H1 (cell line): Measurements from ENCODE around the gene LRP5. TPM values are rescaled to one million over a fixed set of nuclear protein-coding genes. Genes with fewer than 3 reads are reported as not detected.

Source experiments
- CTCF ChIA-PET: fragments of 300-600 bp; sonication (Branson Sonifier 250); formaldehyde crosslinking; loops from one replicate; lab custom pipeline; 2021; ENCODE audit not compliant: partially characterized antibody; lab: Charles Lee
- POLR2A ChIA-PET: fragments of 300-600 bp; sonication (Branson Sonifier 250); formaldehyde crosslinking; loops from one replicate; lab custom pipeline; 2021; ENCODE audit warnings: inconsistent platforms; ENCODE audit not compliant: partially characterized antibody; lab: Charles Lee
- DNase-seq, 2 experiments: peaks; one replicate each; pipeline versions ENCODE4 v3.0.0 to v3.0.0-alpha.2; 2010 to 2022; ENCODE audit warnings: low spot score in 2 of 2, low read depth in 1 of 2, mixed read lengths in 1 of 2
- FAIRE-seq: peaks from 2 replicates; lab custom pipeline; 2011; peaks lifted over from hg19 to GRCh38; lab: Jason Lieb, UNC
- H2AFZ ChIP-seq: 2 replicates; pipeline ENCODE4 v1.8.1; 2012; ENCODE audit warnings: low read length, inconsistent platforms
- H2AK5ac ChIP-seq: 2 replicates; pipeline ENCODE4 v1.6.1; 2013; ENCODE audit warnings: low read depth, low read length
- H2BK120ac ChIP-seq: replicated peaks from 2 replicates; pipeline ENCODE3; 2013; ENCODE audit warnings: low read depth, low read length, inconsistent platforms
- H2BK12ac ChIP-seq: 2 replicates; pipeline ENCODE4 v1.6.1; 2013; ENCODE audit warnings: low read depth, low read length
- H2BK15ac ChIP-seq: 2 replicates; pipeline ENCODE4 v1.6.1; 2013; ENCODE audit warnings: low read length
- H2BK20ac ChIP-seq: 2 replicates; pipeline ENCODE4 v1.6.1; 2013; ENCODE audit warnings: low read length
- H2BK5ac ChIP-seq: 2 replicates; pipeline ENCODE4 v1.6.1; 2013; ENCODE audit warnings: low read depth, low read length
- H3K14ac ChIP-seq: 2 replicates; pipeline ENCODE4 v1.6.1; 2013; ENCODE audit warnings: inconsistent platforms; ENCODE audit not compliant: insufficient read length
- H3K18ac ChIP-seq: 2 replicates; pipeline ENCODE4 v1.6.1; 2013; ENCODE audit warnings: low read length; ENCODE audit errors: extremely low read depth
- H3K23ac ChIP-seq: 2 replicates; pipeline ENCODE4 v1.6.1; 2013; ENCODE audit warnings: inconsistent platforms; ENCODE audit not compliant: insufficient read length
- H3K23me2 ChIP-seq: 2 replicates; pipeline ENCODE4 v1.6.1; 2013; ENCODE audit warnings: low read depth, low read length
- H3K27ac ChIP-seq: 2 replicates; pipeline ENCODE4 v1.6.1; 2011; ENCODE audit warnings: low read depth, low read length, inconsistent platforms
- H3K27me3 ChIP-seq, 4 experiments: replicated peaks in 1 of 4; 1 replicate in 1 of 4; 2 replicates in 3 of 4; pipeline versions ENCODE4 v1.6.1 to v1.8.1; 2011 to 2013; ENCODE audit warnings: low read length in 3 of 4, mild to moderate bottlenecking in 3 of 4, inconsistent platforms in 2 of 4, mixed read lengths in 2 of 4, moderate library complexity in 1 of 4; ENCODE audit not compliant: control insufficient read depth in 3 of 4, insufficient read depth in 3 of 4; ENCODE audit errors: extremely low read depth in 1 of 4
- H3K36me3 ChIP-seq, 4 experiments: 2 replicates each; pipeline versions ENCODE4 v1.6.1 to v1.8.1; 2011 to 2013; ENCODE audit warnings: mild to moderate bottlenecking in 4 of 4, low read length in 3 of 4, moderate library complexity in 2 of 4, control low read depth in 1 of 4, inconsistent platforms in 1 of 4; ENCODE audit not compliant: insufficient read depth in 4 of 4, control insufficient read depth in 2 of 4
- H3K4ac ChIP-seq: replicated peaks from 2 replicates; pipeline ENCODE3; 2013; ENCODE audit warnings: low read length, low read depth, mixed read lengths, inconsistent platforms; ENCODE audit not compliant: insufficient read length
- H3K4me1 ChIP-seq, 4 experiments: replicated peaks in 1 of 4; 1 replicate in 1 of 4; 2 replicates in 3 of 4; pipeline versions ENCODE4 v1.6.1 to v1.8.1; 2011 to 2013; ENCODE audit warnings: low read length in 3 of 4, inconsistent platforms in 2 of 4, mixed read lengths in 1 of 4; ENCODE audit not compliant: insufficient read depth in 4 of 4, control insufficient read depth in 3 of 4
- H3K4me2 ChIP-seq, 2 experiments: 2 replicates each; pipeline versions ENCODE4 v1.6.1 to v1.8.1; 2011 to 2013; ENCODE audit warnings: low read depth in 2 of 2, low read length in 2 of 2, control low read depth in 1 of 2, inconsistent platforms in 1 of 2, mild to moderate bottlenecking in 1 of 2; ENCODE audit not compliant: insufficient read depth in 1 of 2
- H3K4me3 ChIP-seq, 4 experiments: fragments of 200-600, 300-600 bp in 1 of 4; sonication (generic), shearing (Covaris generic), sonication (Bioruptor Twin) in 1 of 4; 2 replicates each; pipeline versions ENCODE4 v1.5.1 to v1.8.1; 2011 to 2016; ENCODE audit warnings: low read length in 4 of 4, low read depth in 3 of 4, control low read depth in 2 of 4, inconsistent platforms in 2 of 4, mild to moderate bottlenecking in 2 of 4, mixed read lengths in 1 of 4, moderate library complexity in 1 of 4; ENCODE audit not compliant: insufficient read depth in 2 of 4; ENCODE audit errors: extremely low read depth in 1 of 4
- H3K56ac ChIP-seq: replicated peaks from 2 replicates; pipeline ENCODE3; 2013; ENCODE audit warnings: low read depth, mild to moderate bottlenecking, mixed read lengths, low read length, inconsistent platforms; ENCODE audit not compliant: insufficient read length
- H3K79me1 ChIP-seq: 2 replicates; pipeline ENCODE4 v1.6.1; 2013; ENCODE audit warnings: low read depth, low read length, control low read depth
- H3K79me2 ChIP-seq, 2 experiments: 2 replicates each; pipeline versions ENCODE4 v1.6.1 to v1.8.1; 2012 to 2013; ENCODE audit warnings: low read length in 2 of 2, mild to moderate bottlenecking in 2 of 2, inconsistent platforms in 1 of 2; ENCODE audit not compliant: insufficient read depth in 2 of 2, control insufficient read depth in 1 of 2
- H3K9ac ChIP-seq, 4 experiments: replicated peaks in 1 of 4; 1 replicate in 1 of 4; 2 replicates in 3 of 4; pipeline versions ENCODE4 v1.6.1 to v1.8.1; 2011 to 2013; ENCODE audit warnings: low read depth in 3 of 4, low read length in 3 of 4, control low read depth in 2 of 4, mild to moderate bottlenecking in 2 of 4, moderate library complexity in 2 of 4, inconsistent platforms in 1 of 4; ENCODE audit errors: extremely low read depth in 1 of 4
- H3K9me3 ChIP-seq, 2 experiments: 2 replicates each; pipeline versions ENCODE4 v1.6.1 to v1.8.1; 2012 to 2013; ENCODE audit warnings: mild to moderate bottlenecking in 2 of 2, moderate library complexity in 2 of 2, control low read depth in 1 of 2, inconsistent platforms in 1 of 2, low read depth in 1 of 2, low read length in 1 of 2, mixed read lengths in 1 of 2; ENCODE audit not compliant: insufficient read depth in 2 of 2
- H4K20me1 ChIP-seq, 2 experiments: replicated peaks in 1 of 2; 2 replicates each; pipeline versions ENCODE3 to v1.8.1; 2011 to 2013; ENCODE audit warnings: inconsistent platforms in 2 of 2, low read length in 2 of 2, mild to moderate bottlenecking in 1 of 2; ENCODE audit not compliant: insufficient read depth in 2 of 2, control insufficient read depth in 1 of 2
- H4K5ac ChIP-seq: 2 replicates; pipeline ENCODE4 v1.6.1; 2013; ENCODE audit warnings: low read length, low read depth, mixed read lengths, inconsistent platforms; ENCODE audit not compliant: insufficient read length
- H4K8ac ChIP-seq: 2 replicates; pipeline ENCODE4 v1.8.0; 2013; ENCODE audit warnings: mild to moderate bottlenecking, moderate library complexity, low read length, inconsistent platforms; ENCODE audit not compliant: insufficient read depth; ENCODE audit errors: extremely low read depth
- H4K91ac ChIP-seq: replicated peaks from 2 replicates; pipeline ENCODE3; 2013; ENCODE audit warnings: low read length, mixed read lengths, inconsistent platforms; ENCODE audit not compliant: insufficient read length
- ATF3 ChIP-seq: IDR thresholded peaks from 2 replicates; pipeline ENCODE4 v1.6.1; 2011; ENCODE audit warnings: low read depth, mild to moderate bottlenecking, low read length; ENCODE audit not compliant: insufficient read depth
- BRCA1 ChIP-seq: IDR thresholded peaks from 2 replicates; pipeline ENCODE4 v1.6.1; 2012; ENCODE audit warnings: low read depth, low read length, improper control_type of control experiment
- CHD2 ChIP-seq: IDR thresholded peaks from 2 replicates; pipeline ENCODE4 v1.6.1; 2012; ENCODE audit warnings: low read length, improper control_type of control experiment
- EZH2 ChIP-seq: fragments of 200-600 bp; sonication (generic); IDR thresholded peaks from 2 replicates; pipeline ENCODE4 v1.7.1; 2012; ENCODE audit warnings: low read depth, mild to moderate bottlenecking, moderate library complexity, low read length, inconsistent platforms; ENCODE audit not compliant: severe bottlenecking
- GTF2F1 ChIP-seq: IDR thresholded peaks from 2 replicates; pipeline ENCODE4 v1.6.1; 2012; ENCODE audit warnings: low read depth, low read length, improper control_type of control experiment, borderline replicate concordance
- RAD21 ChIP-seq, 2 experiments: IDR thresholded peaks in 1 of 2; conservative IDR thresholded peaks in 1 of 2; 2 replicates each; pipeline ENCODE4 v1.6.1; 2011; ENCODE audit warnings: low read depth in 2 of 2, low read length in 2 of 2, improper control_type of control experiment in 1 of 2, inconsistent platforms in 1 of 2, mild to moderate bottlenecking in 1 of 2, moderate library complexity in 1 of 2
- RBBP5 ChIP-seq: IDR thresholded peaks from 2 replicates; pipeline ENCODE4 v1.7.1; 2012; ENCODE audit warnings: low read depth, mild to moderate bottlenecking, inconsistent platforms, low read length, moderate library complexity, borderline replicate concordance
- RNF2 ChIP-seq: fragments of 200-900, 300-1000 bp; sonication (generic); IDR thresholded peaks from 2 replicates; pipeline ENCODE4 v1.7.1; 2016; ENCODE audit warnings: borderline replicate concordance, low read depth, mild to moderate bottlenecking, antibody characterized with exemption, low read length; ENCODE audit not compliant: poor library complexity, severe bottlenecking; ENCODE audit errors: missing control alignments
- SIRT6 ChIP-seq: IDR thresholded peaks from one replicate; pipeline ENCODE4 v1.7.1; 2012; ENCODE audit warnings: low read length, inconsistent platforms
- SUZ12 ChIP-seq: fragments of 200-600 bp; sonication (generic); IDR thresholded peaks from 2 replicates; pipeline ENCODE4 v1.6.1; 2012; ENCODE audit warnings: mild to moderate bottlenecking, inconsistent platforms, low read length, moderate library complexity, mixed read lengths
- TEAD4 ChIP-seq: IDR thresholded peaks from 2 replicates; pipeline ENCODE4 v1.6.1; 2012; ENCODE audit warnings: low read depth, low read length, inconsistent platforms, mixed read lengths
- YY1 ChIP-seq: IDR thresholded peaks from 2 replicates; pipeline ENCODE4 v1.6.1; 2011; ENCODE audit warnings: low read depth, mild to moderate bottlenecking, low read length
- WGBS, 2 experiments: shearing (Covaris generic) in 1 of 2; methylation state at CpG; one replicate each; pipeline versions ENCODE4 v1.1.6 to v1.1.7; 2013 to 2015; ENCODE audit warnings: low lambda C conversion rate in 2 of 2, mixed read lengths in 2 of 2, inconsistent platforms in 1 of 2, low coverage in 1 of 2, missing lambda C conversion rate in 1 of 2; ENCODE audit not compliant: insufficient replicate concordance in 2 of 2, insufficient coverage in 1 of 2, insufficient read length in 1 of 2; ENCODE audit errors: extremely low coverage in 1 of 2, missing lambda C conversion rate in 1 of 2; 5-methylcytosine and 5-hydroxymethylcytosine counted together
- polyA plus RNA-seq, 7 experiments: library from polyadenylated mRNA; depleted of rRNA in 3 of 7; stranded (reverse) in 5 of 7; unstranded in 2 of 7; fragments of >200 nt in 5 of 7; fragments of 200-250 nt in 2 of 7; gene quantifications; 1 replicate in 5 of 7; 2 replicates in 1 of 7; 4 replicates in 1 of 7; pipeline versions ENCODE4 v1.2.1 to v1.2.3, GENCODE V29; 2011 to 2013; ENCODE audit warnings: missing spikeins in 2 of 7, mixed read lengths in 2 of 7
- total RNA-seq: library from RNA; stranded (reverse); fragmentation: NEBNext Ultra II Directional; extraction: Animal tissue kit (Norgen Biotek cat#: 25700); gene quantifications from 2 replicates; pipeline ENCODE4 v1.2.1, GENCODE V29; 2021

LRP5 gene
- total and polyA plus RNA-seq, 2 of the 8 experiments (the other 6 are each of a cell fraction or from before 2014, with no cell fraction given): 19.0 to 38.9 TPM

GRCh38 chr11:68445531-68446035, 133.2 kb downstream of the LRP5 start:
- Histone ChIP-seq H3K23ac (no peak overlapping the region), H4K20me1 (peaks cover 0 to 1% of the 10 kb centered on the region in 2 experiments), H2BK20ac (no peak overlapping the region), H2AFZ (no peak overlapping the region), H2BK15ac (no peak overlapping the region), H3K27ac (no peak overlapping the region), H3K9me3 (no peaks in the 10 kb centered on the region), H3K56ac (no peak overlapping the region), H4K5ac (no peak overlapping the region), H3K36me3 (peaks cover 0 to 3% (median 0%) of the 10 kb centered on the region in 4 experiments; a peak in 2 of 8 replicates), H3K4me3 (no peak overlapping the region), H3K4me1 (peaks cover under 1 to 8% (median 2%) of the 10 kb centered on the region in 4 experiments; a peak in 5 of 7 replicates), H2BK5ac (no peak overlapping the region), H3K4me2 (no peak overlapping the region), H4K8ac (peak overlapping the region; percentile 81; the same call in 1 of the 2 replicates), H3K14ac (no peak overlapping the region), H4K91ac (no peak overlapping the region), H3K9ac (no peak overlapping the region), H3K18ac (no peak overlapping the region), H2BK12ac (no peak overlapping the region), H2AK5ac (no peak overlapping the region), H3K23me2 (no peaks in the 10 kb centered on the region), H3K4ac (no peak overlapping the region), H3K27me3 (no peaks in the 10 kb centered on the region), H3K79me1 (no peaks in the 10 kb centered on the region), H3K79me2 (no peaks in the 10 kb centered on the region), H2BK120ac (no peak overlapping the region)
- ChIA-PET CTCF (no interaction called here), POLR2A (interaction anchor here (0.6 kb wide), 1 partner anchor 39 kb away, joined by 3 read pairs; no protein-coding TSS in a partner anchor)
- WGBS, 2 experiments: 90% methylated on average over 11 of the region's 11 CpGs; no CpG with 5 or more reads in 1 of the 2 experiments
- no peak for TF ChIP-seq SUZ12
- TF ChIP-seq ATF3: no peak
- no peak for TF ChIP-seq BRCA1
- no peak for TF ChIP-seq GTF2F1
- no peak for TF ChIP-seq RBBP5
- TF ChIP-seq TEAD4: no peak
- no peak for TF ChIP-seq RAD21 (IDR thresholded peaks at IDR 0.05 in 1 of 2, conservative IDR thresholded peaks at IDR 0.05 in 1 of 2; ENCODE audit: low read depth in 2 of 2, low read length in 2 of 2)
- TF ChIP-seq YY1: no peak
- no peak for TF ChIP-seq RNF2
- no peak for TF ChIP-seq SIRT6
- TF ChIP-seq CHD2: no peak
- no peak for TF ChIP-seq EZH2
- DNase-seq (no peak), FAIRE-seq (no peak)
